Measurements from ENCODE around the gene ANKRD40. TPM values are rescaled to one million over a fixed set of nuclear protein-coding genes. Genes with fewer than 3 reads are reported as not detected.

ANKRD40 gene, protein sequence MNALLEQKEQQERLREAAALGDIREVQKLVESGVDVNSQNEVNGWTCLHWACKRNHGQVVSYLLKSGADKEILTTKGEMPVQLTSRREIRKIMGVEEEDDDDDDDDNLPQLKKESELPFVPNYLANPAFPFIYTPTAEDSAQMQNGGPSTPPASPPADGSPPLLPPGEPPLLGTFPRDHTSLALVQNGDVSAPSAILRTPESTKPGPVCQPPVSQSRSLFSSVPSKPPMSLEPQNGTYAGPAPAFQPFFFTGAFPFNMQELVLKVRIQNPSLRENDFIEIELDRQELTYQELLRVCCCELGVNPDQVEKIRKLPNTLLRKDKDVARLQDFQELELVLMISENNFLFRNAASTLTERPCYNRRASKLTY
- 10 to 100 TPM; 18.7 to 30.8 (median 24.2) TPM for total RNA-seq

DNA sequence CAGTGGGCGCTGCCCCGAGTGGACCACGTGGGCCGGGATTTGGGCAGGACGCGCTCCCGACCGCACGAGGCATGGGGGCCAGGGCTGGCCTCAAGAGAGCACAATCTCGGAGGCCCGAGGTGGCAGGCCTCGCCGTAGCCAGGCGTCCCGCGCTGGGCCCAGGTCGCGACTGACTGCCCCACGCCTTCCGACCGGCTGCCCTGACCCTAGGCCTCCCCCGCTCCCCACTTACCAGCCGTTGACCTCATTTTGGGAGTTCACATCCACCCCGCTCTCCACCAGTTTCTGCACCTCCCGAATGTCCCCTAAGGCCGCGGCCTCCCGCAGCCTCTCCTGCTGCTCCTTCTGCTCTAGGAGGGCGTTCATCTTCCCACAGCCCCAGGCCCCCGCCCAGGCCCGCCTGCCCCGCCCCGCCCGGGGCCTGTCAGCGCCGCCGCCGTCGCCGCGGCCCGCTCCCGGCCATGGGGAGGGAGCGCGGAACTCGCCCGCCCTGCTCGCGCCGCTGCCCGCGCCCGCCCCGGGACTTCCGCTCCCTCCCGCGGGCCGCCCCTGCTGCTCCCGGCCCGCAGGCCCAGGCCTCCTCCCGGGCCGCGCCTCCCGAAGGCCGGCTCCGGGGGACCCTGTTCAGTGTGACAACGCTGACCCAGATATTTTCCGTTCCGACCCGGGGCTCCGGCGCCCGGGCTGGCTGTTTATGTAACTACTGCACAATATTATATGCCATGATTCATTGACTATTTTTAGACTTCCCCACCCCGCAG, at the start of gene ANKRD40:
TSS of gene ANKRD40 (minus strand) at position 626 of the 761 bp plus-strand sequence. CDS start at position 366, 260 bp downstream.
- no peaks in the 10 kb centered on the region for H3K27me3 ChIP-seq
- TF ChIP-seq EP300 (IDR thresholded peaks at IDR 0.05; ENCODE audit: low read depth) (peak; percentile 21), POLR2A (IDR thresholded peaks at IDR 0.05) (peak; percentile 54), POLR2AphosphoS5 (IDR thresholded peaks at IDR 0.05) (peak; percentile 73 to 79 (median 77))
- TF ChIP-seq, protein P1, sequence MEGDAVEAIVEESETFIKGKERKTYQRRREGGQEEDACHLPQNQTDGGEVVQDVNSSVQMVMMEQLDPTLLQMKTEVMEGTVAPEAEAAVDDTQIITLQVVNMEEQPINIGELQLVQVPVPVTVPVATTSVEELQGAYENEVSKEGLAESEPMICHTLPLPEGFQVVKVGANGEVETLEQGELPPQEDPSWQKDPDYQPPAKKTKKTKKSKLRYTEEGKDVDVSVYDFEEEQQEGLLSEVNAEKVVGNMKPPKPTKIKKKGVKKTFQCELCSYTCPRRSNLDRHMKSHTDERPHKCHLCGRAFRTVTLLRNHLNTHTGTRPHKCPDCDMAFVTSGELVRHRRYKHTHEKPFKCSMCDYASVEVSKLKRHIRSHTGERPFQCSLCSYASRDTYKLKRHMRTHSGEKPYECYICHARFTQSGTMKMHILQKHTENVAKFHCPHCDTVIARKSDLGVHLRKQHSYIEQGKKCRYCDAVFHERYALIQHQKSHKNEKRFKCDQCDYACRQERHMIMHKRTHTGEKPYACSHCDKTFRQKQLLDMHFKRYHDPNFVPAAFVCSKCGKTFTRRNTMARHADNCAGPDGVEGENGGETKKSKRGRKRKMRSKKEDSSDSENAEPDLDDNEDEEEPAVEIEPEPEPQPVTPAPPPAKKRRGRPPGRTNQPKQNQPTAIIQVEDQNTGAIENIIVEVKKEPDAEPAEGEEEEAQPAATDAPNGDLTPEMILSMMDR (IDR thresholded peaks at IDR 0.05): peak in 1 of 5 experiments; percentile 5
- H3K9me3 ChIP-seq: no peaks in the 10 kb centered on the region
- peak; percentile 92 for DNase-seq
- H3K36me3 ChIP-seq: no peaks in the 10 kb centered on the region
- peaks cover 21 to 45% (median 38%) of the 10 kb centered on the region in 4 donors for H3K4me1 ChIP-seq
- intact Hi-C loops (cut with DNase I; ENCODE audit: low total_unique reads) (no loop called here), in situ Hi-C loops (cut with MboI; ENCODE audit: low pct_ligation_motif_present in 1 of 4, low pct_unique_long_range_greater_than_20kb in 1 of 4, low sequenced_read_pairs in 3 of 4) (no loop called here)
- peak within 1 kb of the TSS; percentile 96 to 99 (median 98) for H3K27ac ChIP-seq
- 0 to 1% methylated on average over 1 to 33 of the region's 74 CpGs for WGBS, 2 donors (ENCODE audit: low coverage in 1 of 2)
- H3K4me3 ChIP-seq: peak within 1 kb of the TSS; percentile 49 to 68 (median 64)

DNA sequence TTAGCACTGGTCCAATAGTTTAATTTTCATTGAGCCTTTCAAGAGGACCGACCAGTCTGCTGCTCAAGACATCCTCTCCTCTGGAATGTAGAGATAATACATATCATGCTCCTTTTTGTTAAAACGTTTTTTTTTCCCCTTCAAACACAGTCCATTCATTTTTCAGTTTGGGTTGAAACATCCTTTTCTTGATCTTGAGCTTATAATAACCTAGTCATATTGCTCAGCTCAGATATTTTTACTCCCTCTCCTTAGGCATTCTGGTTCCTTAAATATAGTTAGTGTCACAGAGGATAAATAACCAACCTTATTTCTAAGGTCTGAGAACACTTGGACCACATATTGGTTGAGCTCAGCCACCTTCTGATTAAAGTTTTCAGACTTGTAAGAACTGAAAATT, 46.8 kb upstream of the ANKRD40 start:
- Histone ChIP-seq H3K36me3 (peaks cover 0 to 34% (median 16%) of the 10 kb centered on the region in 4 donors), H3K4me1 (no peaks in the 10 kb centered on the region), H3K27ac (no peak overlapping the region), H3K9me3 (no peaks in the 10 kb centered on the region), H3K27me3 (no peaks in the 10 kb centered on the region), H3K4me3 (no peak overlapping the region)
- TF ChIP-seq EP300 (IDR thresholded peaks at IDR 0.05; ENCODE audit: low read depth) (no peak), POLR2AphosphoS5 (IDR thresholded peaks at IDR 0.05) (no peak), POLR2A (IDR thresholded peaks at IDR 0.05) (no peak)
- TF ChIP-seq, protein P1 (IDR thresholded peaks at IDR 0.05): no peak
- DNase-seq: no peak
- WGBS, 2 donors (ENCODE audit: low coverage in 1 of 2): 51 to 57% methylated on average over 2 of the region's 2 CpGs
- intact Hi-C loops (cut with DNase I; ENCODE audit: low total_unique reads): no loop called here
- in situ Hi-C loops (cut with MboI; ENCODE audit: low pct_ligation_motif_present in 1 of 4, low pct_unique_long_range_greater_than_20kb in 1 of 4, low sequenced_read_pairs in 3 of 4): no loop called here

DNA sequence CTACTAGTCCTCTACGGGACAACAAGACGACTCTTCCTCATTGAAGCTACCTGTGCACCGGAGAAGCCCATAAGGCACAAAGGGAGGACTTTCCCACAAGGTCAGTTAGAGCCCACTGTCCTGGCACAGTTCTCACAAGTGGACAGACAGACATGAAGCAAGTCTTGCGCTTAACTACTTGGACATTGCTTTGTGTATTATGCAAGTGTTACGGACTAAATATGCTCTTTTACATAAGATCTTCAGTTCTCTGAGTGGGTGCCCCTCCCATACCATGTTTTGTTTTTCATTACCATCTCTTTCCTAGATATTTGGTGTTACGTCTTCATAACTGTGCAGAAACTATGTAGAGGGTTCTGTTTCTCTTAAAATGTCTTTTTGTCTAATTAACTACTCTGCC, 41.5 kb upstream of the ANKRD40 start:
- H3K4me1 ChIP-seq: no peaks in the 10 kb centered on the region
- no peaks in the 10 kb centered on the region for H3K9me3 ChIP-seq
- 83 to 93% methylated on average over 4 to 6 of the region's 6 CpGs for WGBS, 2 donors (ENCODE audit: low coverage in 1 of 2)
- no peak overlapping the region for H3K4me3 ChIP-seq
- DNase-seq: no peak
- H3K27ac ChIP-seq: no peak overlapping the region
- H3K27me3 ChIP-seq: no peaks in the 10 kb centered on the region
- H3K36me3 ChIP-seq: peaks cover 0 to 84% (median 40%) of the 10 kb centered on the region in 4 donors
- intact Hi-C loops (cut with DNase I; ENCODE audit: low total_unique reads): no loop called here
- TF ChIP-seq POLR2A (IDR thresholded peaks at IDR 0.05) (no peak), EP300 (IDR thresholded peaks at IDR 0.05; ENCODE audit: low read depth) (no peak), POLR2AphosphoS5 (IDR thresholded peaks at IDR 0.05) (no peak)
- TF ChIP-seq, protein P1 (IDR thresholded peaks at IDR 0.05): no peak
- in situ Hi-C loops (cut with MboI; ENCODE audit: low pct_ligation_motif_present in 1 of 4, low pct_unique_long_range_greater_than_20kb in 1 of 4, low sequenced_read_pairs in 3 of 4): no loop called here

DNA sequence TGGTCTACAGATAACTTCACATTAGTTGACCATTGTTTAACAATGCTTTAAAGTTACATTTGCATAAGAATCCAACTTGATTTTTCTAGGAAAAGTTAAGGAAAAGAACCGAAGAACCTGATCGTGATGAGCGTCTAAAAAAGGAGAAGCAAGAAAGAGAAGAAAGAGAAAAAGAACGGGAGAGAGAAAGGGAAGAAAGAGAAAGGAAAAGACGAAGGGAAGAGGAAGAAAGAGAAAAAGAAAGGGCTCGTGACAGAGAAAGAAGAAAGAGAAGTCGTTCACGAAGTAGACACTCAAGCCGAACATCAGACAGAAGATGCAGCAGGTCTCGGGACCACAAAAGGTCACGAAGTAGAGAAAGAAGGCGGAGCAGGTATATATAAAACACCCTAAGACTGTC, 37.9 kb upstream of the ANKRD40 start:
- Histone ChIP-seq H3K9me3 (no peaks in the 10 kb centered on the region), H3K27me3 (no peaks in the 10 kb centered on the region), H3K4me3 (no peak overlapping the region), H3K4me1 (no peaks in the 10 kb centered on the region), H3K36me3 (peaks cover 2 to 95% (median 49%) of the 10 kb centered on the region in 4 donors), H3K27ac (no peak overlapping the region)
- 89 to 90% methylated on average over 12 of the region's 12 CpGs for WGBS, 2 donors (ENCODE audit: low coverage in 1 of 2)
- no peak for DNase-seq
- TF ChIP-seq, protein P1 (IDR thresholded peaks at IDR 0.05): no peak
- no peak for TF ChIP-seq POLR2A (IDR thresholded peaks at IDR 0.05)
- TF ChIP-seq POLR2AphosphoS5 (IDR thresholded peaks at IDR 0.05): no peak
- TF ChIP-seq EP300 (IDR thresholded peaks at IDR 0.05; ENCODE audit: low read depth): no peak
- intact Hi-C loops (cut with DNase I; ENCODE audit: low total_unique reads): no loop called here
- in situ Hi-C loops (cut with MboI; ENCODE audit: low pct_ligation_motif_present in 1 of 4, low pct_unique_long_range_greater_than_20kb in 1 of 4, low sequenced_read_pairs in 3 of 4): no loop called here

Measured in transverse colon (tissue), 4 donors.